NCI-H1930 (cell line): ENCODE measurements around the gene ADAP1.

ENCODE experiments used
- DNase-seq, 2 experiments: peaks; one replicate each; lab custom pipeline; 2025; lab: John Stamatoyannopoulos, UW

Gene ADAP1

GRCh38 chr7:988426-988911 lies 34.0 kb upstream of the ADAP1 start:
- DNase-seq = no peak

GRCh38 chr7:987909-988308 lies 33.4 kb upstream of the ADAP1 start:
- DNase-seq = no peak

- no peak for DNase-seq
Measured at GRCh38 chr7:986766-987751, 32.6 kb upstream of the ADAP1 start.

GRCh38 chr7:985915-986741 lies 31.6 kb upstream of the ADAP1 start:
- no peak for DNase-seq

GRCh38 chr7:985127-985416 lies 30.6 kb upstream of the ADAP1 start:
- DNase-seq = no peak

- no peak for DNase-seq
Measured at GRCh38 chr7:984361-985126, 30.1 kb upstream of the ADAP1 start.

- DNase-seq = no peak
Measured at GRCh38 chr7:983616-984071, 29.2 kb upstream of the ADAP1 start.

GRCh38 chr7:983004-983615 lies 28.6 kb upstream of the ADAP1 start, which contains the start of gene CYP2W1:
Gene CYP2W1, plus strand, starts transcription at chr7:983181. Its CDS starts 31 bp downstream, at chr7:983212.
- DNase-seq = no peak

GRCh38 chr7:982511-983003 lies 28.1 kb upstream of the ADAP1 start:
- no peak for DNase-seq

GRCh38 chr7:981793-982510 lies 27.5 kb upstream of the ADAP1 start:
- no peak for DNase-seq

GRCh38 chr7:979886-980571 lies 25.5 kb upstream of the ADAP1 start:
- no peak for DNase-seq

- no peak for DNase-seq
Measured at GRCh38 chr7:979151-979550, 24.7 kb upstream of the ADAP1 start.

GRCh38 chr7:978416-979091 lies 24.1 kb upstream of the ADAP1 start:
- no peak for DNase-seq

- no peak for DNase-seq
Measured at GRCh38 chr7:978049-978346, 23.5 kb upstream of the ADAP1 start.

GRCh38 chr7:977326-978048 lies 23.0 kb upstream of the ADAP1 start:
- peak in 1 of 2 experiments; percentile 12 for DNase-seq

- DNase-seq = no peak
Measured at GRCh38 chr7:976901-977325, 22.4 kb upstream of the ADAP1 start.

GRCh38 chr7:975702-976473 lies 21.4 kb upstream of the ADAP1 start:
- no peak for DNase-seq
